Measurements from ENCODE around the gene AUTS2.

Gene AUTS2

GRCh38 chr7:69811476-69812308 is 213.4 kb downstream of the AUTS2 start:
- Histone ChIP-seq H3K9me3 (ENCODE audit: control insufficient read depth, insufficient read depth, low read depth, low read length) (no peaks in the 10 kb centered on the region), H3K4me1 (ENCODE audit: control insufficient read depth, insufficient read depth, low read length) (peaks cover 32% of the 10 kb centered on the region), H3K4me3 (ENCODE audit: low read depth, low read length) (no peak overlapping the region), H3K27ac (ENCODE audit: extremely low read depth, low read depth, low read length) (peak overlapping the region; percentile 61), H3K36me3 (ENCODE audit: control insufficient read depth in 2 of 2, insufficient read depth in 1 of 2, low read length in 2 of 2) (no peaks in the 10 kb centered on the region)
- ChIA-PET CTCF (interaction anchor here (1.2 kb wide), 1 partner anchor 34 kb away, joined by 3 read pairs; no protein-coding TSS in a partner anchor), POLR2A (interaction anchor here (0.6 kb wide), 1 partner anchor 8 kb away, joined by 3 read pairs; no protein-coding TSS in a partner anchor)
- TF ChIP-seq PRDM4 (tag by site-specific recombination; IDR thresholded peaks at IDR 0.05) (peak; percentile 84), ZBTB10 (tag by site-specific recombination; IDR thresholded peaks at IDR 0.05) (no peak), ZNF692 (tag by site-specific recombination; IDR thresholded peaks at IDR 0.05) (no peak), ZNF473 (tag by site-specific recombination; IDR thresholded peaks at IDR 0.05) (no peak), ZNF488 (tag by site-specific recombination; IDR thresholded peaks at IDR 0.05) (peak; percentile 69; the same call in 1 of the 2 replicates), ZNF423 (tag by site-specific recombination; IDR thresholded peaks at IDR 0.05) (0 out of 2 replicates have a peak, but pooled peaks have one; percentile 27), ZNF366 (tag by site-specific recombination; conservative IDR thresholded peaks at IDR 0.05) (peak; percentile 78), ZBTB17 (tag by site-specific recombination; IDR thresholded peaks at IDR 0.05) (0 out of 2 replicates have a peak, but pooled peaks have one; percentile 26), ZBTB7A (tag by site-specific recombination; IDR thresholded peaks at IDR 0.05; ENCODE audit: low read depth) (no peak), BCL11B (tag by site-specific recombination; IDR thresholded peaks at IDR 0.05; ENCODE audit: low read depth) (no peak; the same call in 1 of the 2 replicates), ZNF157 (tag by site-specific recombination; IDR thresholded peaks at IDR 0.05) (no peak), ZNF239 (tag by site-specific recombination; IDR thresholded peaks at IDR 0.05) (no peak), FEZF1 (tag by site-specific recombination; IDR thresholded peaks at IDR 0.05) (peak; percentile 90), ZNF645 (tag by site-specific recombination; IDR thresholded peaks at IDR 0.05) (no peak), ZBTB20 (tag by site-specific recombination; IDR thresholded peaks at IDR 0.05) (no peak), ZBTB6 (tag by site-specific recombination; IDR thresholded peaks at IDR 0.05) (peak; percentile 74), SCRT2 (tag by site-specific recombination; IDR thresholded peaks at IDR 0.05) (no peak), ZSCAN16 (tag by site-specific recombination; IDR thresholded peaks at IDR 0.05) (no peak), ZNF112 (tag by site-specific recombination; IDR thresholded peaks at IDR 0.05) (no peak), ZNF292 (tag by site-specific recombination; IDR thresholded peaks at IDR 0.05; ENCODE audit: borderline replicate concordance, low read depth) (no peak), ZBTB44 (tag by site-specific recombination; IDR thresholded peaks at IDR 0.05) (no peak; the same call in none of the 2 replicates), INSM2 (tag by site-specific recombination; IDR thresholded peaks at IDR 0.05) (peak; percentile 61; the same call in 1 of the 2 replicates)
